GM12873 (cell line): ENCODE data around the gene TES.

Experiments
- CTCF ChIP-seq: IDR thresholded peaks from 2 replicates; pipeline ENCODE4 v1.5.1; 2012; ENCODE audit warnings: low read depth, mild to moderate bottlenecking, moderate library complexity, low read length, control low read depth; ENCODE audit not compliant: insufficient read depth; ENCODE audit errors: missing control alignments

Gene TES

DNA sequence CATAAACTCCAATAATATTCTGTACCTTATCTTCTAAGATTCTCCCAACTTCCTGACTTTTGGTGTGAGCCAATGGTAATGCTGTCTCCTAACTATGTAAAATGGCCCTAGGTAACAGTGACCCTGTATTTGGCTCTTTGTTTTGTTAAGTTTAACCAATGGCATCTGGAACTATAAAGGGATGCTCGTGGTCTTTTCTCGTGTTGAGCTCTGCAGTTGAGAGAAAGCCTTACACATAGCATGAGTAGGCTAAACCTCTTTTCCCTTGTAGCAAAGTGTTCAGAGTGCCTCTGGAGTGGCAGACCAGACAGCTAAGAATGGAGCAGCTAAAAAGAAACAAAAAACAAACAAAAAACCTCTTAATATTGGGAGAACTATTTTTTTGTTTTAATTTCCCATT, 5.2 kb downstream of the TES start:
- TF ChIP-seq CTCF: no peak

- no peak for TF ChIP-seq CTCF
These were observed 6.7 kb downstream of the TES start for GRCh38 chr7:116216956-116217571.

DNA sequence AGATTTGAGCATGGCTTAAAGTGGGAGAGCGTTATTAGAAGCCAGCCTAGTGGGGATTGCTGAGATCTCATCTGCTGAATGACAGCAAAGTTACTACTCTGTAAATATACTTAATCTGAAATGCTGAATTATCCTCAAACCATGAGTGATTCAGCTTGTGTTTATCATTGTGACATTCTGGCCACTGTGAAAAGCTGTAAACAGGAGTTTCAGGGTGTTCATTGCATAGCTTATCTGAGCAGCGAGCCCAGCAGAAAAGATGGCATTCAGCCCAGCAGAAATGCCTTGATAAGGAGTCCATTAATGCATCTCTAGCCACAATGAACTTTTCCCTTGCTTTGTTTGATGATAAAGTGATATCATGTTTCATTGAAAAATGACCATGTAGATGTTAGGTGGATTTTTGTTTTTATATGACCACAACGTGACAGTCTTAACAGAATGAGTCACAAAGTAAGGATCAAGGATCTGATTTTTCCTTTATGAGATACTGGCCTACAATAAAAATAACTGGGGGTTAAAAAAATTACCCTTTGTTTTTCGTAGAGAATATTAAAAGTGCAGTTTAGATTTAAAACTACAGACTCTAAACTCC, 7.8 kb downstream of the TES start:
- no peak for TF ChIP-seq CTCF

DNA sequence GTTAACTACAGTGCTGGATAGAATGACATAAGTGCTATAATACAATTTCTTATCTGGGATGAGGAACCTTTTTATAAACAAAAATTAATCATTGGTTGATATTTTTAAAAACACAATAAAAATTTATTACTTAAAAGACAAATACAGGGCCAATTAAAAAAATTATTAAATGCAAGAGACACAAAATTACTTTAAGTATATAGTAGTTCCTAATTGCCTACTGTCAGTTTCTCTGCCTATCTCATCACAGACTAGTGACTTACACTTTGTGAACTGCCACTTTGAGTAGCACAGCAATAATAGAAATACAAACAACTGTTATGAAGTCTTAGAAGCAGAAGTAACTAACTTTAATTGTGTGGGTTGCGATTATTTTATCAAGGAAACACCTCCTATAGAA, 8.4 kb downstream of the TES start:
- no peak for TF ChIP-seq CTCF

DNA sequence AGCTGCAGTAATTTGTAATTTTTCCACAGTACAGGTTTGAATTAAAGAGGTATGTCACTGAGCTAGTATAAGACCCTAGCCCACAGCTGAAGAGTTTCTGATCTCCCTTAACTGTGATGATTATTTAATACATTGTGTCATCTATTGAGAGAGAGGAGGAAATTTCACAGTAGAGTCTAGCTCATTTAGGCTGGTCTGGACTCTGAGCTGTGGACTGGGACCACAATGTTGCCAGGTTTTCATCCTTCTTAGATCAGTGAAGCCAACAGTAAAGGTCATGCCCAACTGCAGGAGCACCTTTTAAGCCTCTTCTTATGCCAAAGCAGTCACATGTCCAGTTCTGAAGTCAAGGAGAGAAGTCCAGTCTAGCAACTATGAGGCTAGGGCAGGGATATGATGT, 8.9 kb downstream of the TES start:
- TF ChIP-seq CTCF: no peak

DNA sequence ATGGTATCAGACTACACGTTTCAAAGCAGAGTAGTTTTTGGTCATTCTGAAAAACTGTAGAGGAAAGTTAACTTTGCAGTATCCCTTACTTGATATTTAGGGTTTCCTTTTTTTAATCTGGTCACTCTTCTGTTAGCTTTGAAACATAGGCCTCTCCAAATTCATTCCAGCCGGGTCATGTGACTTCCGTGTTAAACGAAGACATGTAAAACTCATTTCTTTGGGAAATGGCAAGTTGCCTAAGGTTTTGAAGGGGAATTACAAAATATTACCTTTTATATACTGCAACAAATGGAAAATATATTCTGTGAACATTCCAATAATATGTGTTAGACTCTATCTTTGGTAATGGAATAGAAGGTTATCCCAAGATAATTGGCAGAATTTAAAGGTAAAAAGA, 9.5 kb downstream of the TES start:
- no peak for TF ChIP-seq CTCF

DNA sequence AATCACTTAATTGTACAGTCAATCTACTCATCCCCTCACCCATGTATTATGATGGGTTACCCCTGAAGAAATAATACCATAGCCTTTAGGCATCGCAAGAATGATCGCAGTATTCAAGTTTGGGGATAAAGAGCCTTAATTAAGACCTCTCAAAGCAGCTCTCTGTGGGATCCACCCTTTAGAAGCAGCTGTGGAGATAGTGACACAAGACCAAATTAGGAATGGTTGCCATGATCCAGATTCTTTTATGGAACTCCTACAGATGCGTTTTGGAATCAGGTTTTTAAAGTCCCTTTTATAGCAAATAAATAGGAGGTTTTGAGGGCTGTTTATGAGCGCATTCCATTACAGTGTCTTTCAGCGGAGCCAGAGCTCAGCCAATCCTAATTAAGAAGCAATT, 12.2 kb downstream of the TES start:
- no peak for TF ChIP-seq CTCF
